Amniotic stem cell (primary cell): ENCODE results near the gene POU3F1.
A peak's percentile ranks its signal among the peaks of the same experiment; 100 is the strongest.
"Not testable (repeated sequence)": the region's sequence is repeated elsewhere in the genome, so short reads cannot be mapped to it uniquely, and the experiment has no call there.

Source experiments
- DNase-seq: peaks from one replicate; lab custom pipeline; 2025; lab: John Stamatoyannopoulos, UW

The POU3F1 gene

DNA sequence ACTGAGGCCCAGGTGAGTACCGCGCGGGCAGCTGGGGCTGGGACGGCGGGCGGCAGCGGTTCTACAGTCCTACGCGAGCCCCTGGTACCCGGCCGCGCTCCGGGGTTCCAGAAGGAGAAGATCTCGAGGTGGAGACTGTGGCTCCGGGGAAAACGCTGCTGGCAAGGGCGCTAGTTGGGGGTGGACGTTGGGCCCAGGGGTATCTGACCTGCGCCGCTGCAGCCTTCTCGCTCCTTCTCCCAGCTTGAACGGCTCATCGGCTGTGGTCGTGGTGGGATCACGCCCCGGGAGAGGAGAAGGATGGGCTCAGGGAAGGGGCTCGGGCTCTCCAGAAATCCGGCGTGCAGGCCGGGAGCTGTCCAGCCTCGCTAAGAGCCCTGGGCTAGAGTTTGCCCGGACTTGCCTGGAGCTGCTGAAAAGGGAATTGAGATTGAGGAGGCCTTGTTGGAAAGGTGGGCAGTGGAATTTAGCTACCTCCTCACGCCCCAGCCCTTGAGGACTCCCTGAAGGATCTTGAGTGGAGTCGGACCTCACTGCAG lies 1.1 kb upstream of the POU3F1 start:
- no peak for DNase-seq

DNA sequence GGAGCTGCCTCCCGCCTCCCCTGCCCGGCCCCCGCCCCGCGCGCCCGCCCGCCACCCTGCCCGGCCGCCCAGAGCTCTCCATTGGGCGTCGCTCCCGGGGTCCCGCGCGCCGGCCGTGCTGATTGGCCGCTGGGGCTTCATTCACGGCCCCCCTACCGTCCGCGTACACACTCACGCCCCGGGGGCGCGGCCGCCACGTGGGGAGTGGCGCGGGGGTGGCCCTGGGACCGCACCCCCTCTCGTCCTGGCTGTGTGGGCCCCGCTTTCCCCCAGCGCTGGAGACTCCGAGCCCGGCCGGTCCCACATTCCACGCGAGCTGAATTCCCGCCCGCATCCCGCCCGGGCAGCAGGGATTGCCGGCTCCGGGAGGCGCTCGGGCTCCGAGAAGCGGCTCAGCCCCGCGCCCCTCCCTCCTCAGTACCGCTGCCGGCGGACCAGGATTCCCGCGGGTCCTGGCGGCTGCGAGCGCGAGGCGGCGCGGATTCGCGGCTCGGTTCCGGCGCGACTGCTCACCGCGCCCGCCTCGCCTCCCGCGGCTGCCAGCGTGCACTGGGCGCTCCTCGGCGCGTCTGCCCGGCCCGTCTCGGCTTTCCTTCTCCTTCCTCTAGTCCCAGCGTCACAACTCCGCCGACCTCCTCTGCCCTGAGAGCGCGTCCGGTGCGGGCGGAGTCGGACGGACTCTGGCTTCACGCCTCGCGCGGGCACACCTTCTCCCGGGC lies 450 bp upstream of the POU3F1 start:
- peak; percentile 76 for DNase-seq

DNA sequence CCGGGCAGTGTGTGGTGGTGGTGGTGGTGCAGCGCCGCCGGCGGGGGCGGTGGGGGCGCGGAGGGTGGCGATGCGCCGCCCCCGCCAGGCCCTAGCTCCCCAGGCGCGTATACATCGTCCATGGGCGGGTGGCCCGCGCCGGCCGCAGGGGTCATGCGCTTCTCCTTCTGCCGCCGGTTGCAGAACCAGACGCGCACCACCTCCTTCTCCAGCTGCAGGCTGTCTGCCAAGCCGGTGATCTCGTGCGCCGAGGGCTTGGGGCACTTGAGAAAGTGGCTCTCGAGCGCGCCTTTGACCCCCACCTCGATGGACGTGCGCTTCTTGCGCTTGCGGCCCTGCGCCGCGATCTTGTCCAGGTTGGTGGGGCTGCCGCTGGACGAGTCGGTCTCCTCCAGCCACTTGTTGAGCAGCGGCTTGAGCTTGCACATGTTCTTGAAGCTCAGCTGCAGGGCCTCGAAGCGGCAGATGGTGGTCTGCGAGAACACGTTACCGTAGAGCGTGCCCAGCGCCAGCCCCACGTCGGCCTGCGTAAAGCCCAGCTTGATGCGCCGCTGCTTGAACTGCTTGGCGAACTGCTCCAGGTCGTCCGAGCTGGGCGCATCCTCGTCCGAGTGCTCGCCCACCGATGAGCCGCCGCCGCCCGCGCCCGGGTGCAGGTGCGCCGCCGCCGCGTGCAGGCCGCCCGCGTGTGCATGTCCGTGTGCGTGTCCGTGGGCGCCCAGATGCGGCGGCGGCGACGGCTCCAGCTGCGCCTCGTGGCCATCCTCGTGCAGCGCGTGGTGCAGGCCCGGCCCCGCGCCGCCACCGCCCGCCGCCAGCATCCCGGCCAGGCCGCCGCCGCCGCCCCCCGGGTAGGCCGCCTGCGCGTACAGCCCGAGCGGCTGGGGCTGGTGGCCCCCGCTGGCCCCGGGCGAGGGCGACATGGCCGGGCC lies 926 bp downstream of the POU3F1 start:
- DNase-seq, result no peak

DNA sequence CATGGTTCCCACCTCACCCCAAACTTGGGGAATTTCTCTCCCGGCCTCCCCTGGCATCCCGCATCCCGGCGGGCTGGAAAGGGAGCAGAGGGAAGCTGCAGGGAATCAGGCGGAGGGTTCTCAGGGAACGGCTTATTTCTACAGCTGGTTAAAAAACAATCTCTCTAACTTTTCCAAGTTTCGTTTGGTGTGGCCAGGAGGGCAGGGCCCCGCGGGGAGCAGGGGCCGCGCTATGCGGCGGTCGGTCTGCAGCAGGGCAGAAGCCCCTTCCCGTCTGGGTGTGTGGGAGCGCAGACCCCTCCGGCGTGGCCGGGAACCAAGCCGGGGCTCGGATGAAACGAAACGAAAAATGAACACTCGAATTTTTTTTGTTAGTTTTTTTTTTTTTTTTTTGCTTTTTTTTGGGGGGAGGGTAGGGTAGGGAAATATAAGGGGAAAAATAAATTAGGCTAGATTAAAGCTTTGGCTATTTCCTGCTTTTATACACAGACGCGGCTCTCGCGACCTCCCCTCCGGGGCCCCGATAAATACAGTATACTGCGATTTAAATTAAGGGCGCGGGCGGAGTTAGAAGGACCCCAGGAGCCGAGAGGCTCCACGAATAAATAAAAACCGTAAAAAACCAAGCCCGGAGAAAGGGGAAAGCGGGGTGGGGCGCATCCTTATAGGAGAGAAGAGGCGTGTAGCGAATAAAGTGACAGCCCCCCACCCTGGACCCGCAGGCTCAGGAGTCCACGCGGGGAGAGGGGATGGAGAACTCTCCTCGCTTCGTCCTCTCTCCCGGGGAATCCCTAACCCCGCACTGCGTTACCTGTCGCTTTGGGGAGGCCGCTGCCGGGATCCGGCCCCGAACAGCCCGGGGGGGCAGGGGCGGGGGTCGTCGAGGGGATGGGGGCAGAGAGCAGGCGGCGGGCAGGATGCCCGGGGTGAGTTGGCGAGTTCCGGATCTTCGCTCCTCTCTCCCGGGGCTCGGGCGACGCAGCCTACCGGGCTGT lies 2.1 kb downstream of the POU3F1 start:
- DNase-seq, result no peak

DNA sequence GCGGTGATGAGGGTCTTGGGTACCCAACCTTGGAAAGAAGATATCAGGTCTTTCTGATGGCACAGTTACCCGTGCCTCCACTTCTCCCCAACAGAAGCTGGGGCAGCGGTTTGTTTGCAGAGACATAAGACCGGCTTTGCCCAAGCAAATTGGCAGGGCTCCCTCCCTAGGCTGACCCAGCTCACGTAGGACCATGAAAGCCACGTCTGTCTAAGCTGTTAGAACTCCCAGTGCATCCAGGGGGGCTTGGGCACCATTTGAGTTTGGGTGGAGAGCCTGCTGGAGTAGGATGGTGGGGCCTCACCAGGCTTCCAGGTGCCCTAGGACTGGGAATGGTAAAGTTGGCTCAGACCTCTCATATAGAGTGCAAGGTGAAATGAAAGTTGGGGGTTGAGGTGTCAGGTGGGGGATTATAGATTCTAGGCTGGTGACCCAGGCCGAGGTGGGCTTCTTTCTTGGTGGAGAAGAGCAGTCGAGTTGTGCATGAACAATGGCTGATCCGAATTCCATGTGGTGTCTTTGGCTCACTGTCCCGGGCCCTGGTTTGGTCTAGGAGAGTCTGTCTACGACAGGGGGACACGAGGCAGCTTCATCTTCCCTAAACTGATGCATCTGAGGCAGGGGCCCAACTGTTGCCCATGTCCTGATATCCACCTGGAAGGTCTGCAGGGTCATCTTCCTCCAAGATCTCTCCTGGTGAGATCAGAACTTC lies 3.4 kb downstream of the POU3F1 start:
- no peak for DNase-seq

DNA sequence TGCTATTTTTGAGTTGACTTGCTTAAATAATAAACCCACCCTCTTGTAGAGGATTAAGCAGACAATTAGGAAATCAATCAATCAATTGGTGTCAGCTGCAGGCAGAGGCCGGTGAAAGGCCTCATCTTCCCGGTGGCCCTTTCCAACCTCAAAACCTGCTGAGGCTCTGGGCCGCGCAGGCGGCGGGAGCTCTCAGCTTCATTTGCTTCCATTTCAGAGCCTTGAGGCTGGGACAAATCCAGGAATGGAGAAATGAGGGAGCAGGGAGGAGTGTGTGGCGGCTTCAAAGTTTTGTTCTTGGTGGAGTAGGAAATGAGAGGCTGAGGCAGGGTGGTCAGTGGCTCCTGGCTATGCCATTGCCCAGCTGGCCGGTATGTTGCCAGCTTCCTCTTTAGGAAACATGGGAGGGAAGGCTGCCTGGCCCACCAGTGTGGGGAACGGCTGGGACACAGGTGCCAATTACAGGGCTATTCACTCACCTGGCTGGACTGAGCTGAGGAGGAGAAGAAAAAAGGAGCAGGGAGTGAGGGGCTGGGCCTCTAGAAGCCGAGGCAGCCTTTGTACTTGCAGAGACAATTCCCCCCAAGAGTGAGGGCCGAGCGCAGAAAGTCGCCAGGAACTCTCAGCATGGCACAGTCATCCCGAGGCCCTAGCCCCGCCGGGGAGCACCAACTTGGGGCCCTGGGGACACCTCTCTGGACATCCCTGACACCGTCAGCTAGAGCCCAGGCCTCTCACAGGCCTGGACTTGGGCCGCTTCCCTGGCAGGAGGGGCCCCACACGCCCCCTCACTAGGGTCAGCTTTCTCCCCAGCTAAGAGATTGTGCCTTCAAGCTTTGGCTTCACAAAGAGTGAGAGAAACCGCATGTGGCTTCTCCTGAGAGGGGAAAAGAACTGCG lies 4.4 kb downstream of the POU3F1 start:
- DNase-seq, result no peak

DNA sequence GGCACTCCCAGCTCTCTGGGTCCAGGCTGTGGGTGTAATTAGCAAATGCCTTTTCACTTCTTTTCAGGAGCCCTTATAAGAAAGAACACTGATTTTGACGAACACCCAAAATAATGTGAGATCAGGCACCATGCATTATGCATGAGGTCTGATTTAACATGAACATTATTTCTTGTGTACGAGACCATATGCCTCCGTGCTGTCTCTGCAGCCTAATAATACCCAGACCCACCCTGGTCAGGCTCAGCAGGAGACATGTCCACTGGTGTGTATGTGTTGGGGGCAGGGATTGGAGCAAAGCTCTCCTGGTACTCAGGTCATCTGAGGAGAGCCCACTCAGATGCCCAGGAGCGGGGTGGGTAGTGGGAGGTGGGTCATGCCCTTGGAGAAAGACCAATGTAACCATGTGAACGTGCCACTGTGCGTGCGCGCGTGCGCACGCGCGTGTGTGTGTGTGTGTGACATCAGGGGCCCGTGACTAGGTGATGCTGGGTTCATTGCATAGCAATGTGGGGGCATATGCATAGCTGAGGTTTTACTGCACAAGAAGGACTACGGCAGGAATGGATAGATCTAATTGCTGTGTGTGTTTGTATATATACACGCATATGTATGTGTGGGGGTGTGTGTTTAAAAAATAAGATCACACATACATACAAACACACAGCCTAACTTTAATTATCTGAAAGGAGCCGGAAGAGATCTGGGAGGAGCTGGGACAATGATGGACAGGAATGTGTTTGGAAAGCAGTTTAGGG lies 7.1 kb downstream of the POU3F1 start:
- DNase-seq, result no peak

DNA sequence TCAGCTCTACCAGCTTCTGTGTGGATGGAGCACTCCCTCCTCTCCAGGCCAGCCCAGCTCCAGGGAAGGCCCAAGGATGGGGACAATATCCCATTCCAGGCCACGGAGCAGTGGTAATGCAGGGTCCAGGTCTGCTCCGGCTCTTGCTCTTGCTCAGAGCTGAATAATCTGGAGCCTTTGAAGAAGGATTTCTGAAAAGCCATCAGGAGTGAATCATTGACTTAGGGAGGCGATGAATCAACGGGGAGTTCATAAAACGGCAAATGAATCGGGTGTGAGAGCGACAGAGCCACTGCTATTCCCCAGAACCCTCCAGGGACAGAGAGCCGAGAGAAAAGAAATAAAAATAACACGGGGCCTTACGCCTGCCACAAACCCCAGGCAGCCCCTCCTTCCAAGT lies 7.7 kb downstream of the POU3F1 start:
- DNase-seq, result no peak

DNA sequence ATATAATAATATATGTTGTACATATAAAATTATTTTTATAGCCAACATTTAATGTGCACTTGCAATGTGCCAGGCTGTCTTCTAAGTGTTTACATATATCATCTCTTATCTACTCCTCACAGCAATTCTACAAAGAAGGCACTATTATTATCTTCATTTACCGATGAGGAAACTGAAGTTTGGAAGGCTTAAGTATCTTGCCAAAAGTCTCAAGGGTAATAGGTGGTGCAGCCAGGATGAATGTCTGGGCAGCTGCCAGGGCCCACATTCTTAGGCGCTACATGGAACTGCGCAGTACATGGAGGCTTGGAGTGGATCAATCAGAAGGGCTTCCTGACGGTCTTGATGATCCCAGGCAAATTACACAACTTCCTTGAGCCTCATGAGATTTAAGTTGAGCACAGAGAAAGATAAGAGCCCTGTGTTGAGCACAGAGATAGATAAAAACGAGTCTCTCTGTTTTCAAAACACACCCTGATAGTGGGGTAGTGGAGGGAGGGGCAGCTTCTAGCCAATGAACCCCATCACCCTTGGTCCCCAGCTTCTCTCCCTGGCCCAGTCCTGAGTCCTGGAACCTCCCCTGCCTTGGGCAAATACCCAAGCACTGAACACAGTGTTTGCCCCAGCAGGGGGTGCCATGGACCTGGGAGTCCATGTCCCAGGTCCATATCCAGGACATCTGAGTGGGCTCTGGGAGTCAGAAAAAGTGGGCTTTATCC lies 9.2 kb downstream of the POU3F1 start:
- no peak for DNase-seq

DNA sequence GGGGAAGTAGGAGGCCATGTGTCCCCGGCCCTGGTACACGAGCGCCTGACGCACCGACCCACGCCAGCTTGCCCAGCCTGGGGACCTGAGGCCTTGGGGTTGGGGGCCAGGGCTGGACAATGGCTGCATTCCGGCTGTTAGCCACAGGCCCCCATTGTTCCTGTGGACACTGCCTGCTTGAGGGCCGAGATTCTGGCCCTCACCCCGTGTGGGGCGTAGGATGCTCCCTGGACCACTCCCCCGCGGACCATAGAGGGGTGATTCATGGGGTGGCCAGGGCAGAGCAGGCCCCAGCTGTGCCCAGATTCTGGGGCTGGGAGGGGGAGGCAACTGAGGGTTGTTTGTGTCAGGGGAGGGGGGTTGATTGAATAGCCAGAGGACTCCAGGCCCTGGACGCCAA lies 11.7 kb downstream of the POU3F1 start:
- DNase-seq, result no peak

DNA sequence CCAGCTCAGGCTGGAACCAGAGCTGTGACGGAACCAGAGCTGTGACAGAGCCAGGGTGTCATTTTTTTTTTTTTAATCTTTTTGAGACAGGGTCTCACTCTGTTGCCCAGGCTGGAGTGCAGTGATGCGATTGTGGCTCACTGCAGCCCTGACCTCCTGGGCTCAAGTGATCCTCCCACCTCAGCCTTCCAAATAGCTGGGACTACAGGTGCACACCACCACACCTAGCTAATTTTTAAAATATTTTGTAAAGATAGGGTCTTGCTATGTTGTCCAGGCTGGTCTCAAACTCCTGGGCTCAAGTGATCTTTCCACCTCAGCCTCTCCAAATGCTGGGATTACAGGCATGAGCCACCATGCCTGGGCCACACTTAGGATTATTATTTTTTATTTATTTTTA lies 13.6 kb downstream of the POU3F1 start:
- DNase-seq, result not testable (repeated sequence)

DNA sequence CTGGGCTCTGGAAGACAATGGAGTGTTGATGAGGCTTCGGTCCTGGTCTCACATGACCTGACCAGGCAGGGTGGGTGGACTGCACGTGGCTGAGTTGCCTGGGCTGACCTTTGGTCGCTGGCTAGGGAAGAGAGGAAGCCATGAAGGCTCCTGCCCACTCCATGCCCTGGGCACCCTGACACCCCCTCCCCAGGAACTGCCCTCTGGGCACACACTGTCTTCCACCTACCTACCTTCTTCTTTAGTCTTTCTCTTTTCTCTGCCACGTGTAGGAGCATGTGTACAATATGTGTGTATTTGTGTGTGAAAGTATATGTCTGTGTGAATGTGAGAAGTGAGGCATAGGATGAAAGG lies 15.1 kb downstream of the POU3F1 start:
- DNase-seq, result no peak

DNA sequence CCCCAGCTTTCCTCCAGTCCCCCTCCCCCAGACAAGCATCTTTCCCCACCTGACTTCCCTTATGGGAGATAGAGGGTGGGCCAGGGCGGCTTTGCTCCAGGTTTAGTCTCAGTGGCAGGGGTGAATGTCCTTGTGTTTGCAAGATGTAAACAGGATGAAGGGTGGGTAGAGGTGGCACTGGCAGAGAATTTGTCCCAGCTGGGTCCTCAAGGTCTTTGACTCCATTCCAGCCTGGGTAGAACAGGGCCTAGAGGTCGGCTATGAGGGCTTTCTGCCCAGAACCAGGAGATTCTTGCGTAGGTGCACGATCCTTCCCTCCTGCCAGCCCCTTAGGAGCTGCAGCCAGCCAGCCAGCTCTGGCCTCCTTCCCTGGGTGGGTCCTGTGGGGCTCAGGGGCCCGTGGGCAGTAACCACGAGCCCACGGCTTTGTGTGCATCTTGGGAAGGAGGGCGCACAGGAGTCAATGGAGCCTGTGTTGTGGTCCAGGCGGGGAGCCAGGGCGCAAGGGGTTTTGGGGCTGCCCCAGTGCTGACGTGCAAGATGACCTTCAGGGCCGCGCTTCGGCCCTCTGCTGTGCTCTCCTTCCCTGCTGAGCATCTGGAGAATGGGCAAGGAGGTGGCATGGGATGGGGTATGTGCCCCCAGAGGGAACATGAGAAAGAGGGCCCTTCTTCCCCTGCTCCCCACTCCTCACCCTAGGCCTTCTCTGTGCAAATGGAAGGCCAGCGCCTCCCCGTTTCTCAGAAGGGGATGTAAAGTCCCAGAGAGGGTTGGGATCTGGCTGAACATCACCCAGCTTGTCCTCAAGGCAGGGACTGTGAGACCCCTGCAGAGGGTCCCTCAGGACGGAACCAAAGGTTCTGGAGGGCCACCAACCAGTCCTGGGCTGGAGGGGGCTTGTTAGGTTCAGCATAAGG lies 15.7 kb downstream of the POU3F1 start:
- DNase-seq, result no peak

DNA sequence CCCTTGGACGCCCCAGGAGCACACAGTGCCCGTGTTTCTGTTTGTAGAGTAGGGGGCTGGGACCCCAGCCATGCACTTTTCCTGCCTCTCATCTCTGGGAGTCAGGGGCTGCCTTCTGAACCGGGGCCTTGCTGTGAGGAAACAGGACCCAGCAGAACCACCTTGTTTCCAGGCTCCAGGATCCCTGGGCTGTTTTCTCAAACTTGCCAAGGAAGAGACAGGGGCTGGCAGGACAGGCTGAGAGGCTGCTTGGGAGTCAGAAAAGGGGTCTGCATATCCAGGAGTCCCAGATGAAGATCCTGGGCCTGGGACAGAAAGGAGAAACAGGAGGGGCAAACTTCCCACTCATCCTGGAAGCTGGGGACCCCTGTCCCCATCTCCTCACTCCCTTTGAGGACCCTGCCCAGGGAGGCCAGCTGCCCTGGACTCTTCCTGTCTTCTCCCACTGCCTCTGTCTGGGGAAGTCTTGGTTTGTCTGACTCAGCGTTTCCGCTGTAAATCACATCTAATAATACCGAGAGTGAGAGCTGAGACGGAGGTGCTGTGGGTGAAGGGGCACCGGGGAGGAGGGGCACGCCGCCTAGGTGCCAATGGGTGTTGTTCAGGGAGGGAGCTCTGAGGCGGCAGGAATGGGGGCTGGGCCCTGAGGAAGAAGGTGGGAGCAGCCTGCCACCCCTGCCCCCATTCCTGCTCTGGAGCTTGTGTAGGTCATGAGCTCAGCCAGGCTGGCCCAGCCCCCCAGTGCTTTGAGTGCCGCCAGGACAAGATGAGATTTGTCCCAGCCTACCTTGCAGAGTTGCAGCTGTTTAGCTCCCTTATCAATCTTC lies 16.7 kb downstream of the POU3F1 start:
- no peak for DNase-seq

DNA sequence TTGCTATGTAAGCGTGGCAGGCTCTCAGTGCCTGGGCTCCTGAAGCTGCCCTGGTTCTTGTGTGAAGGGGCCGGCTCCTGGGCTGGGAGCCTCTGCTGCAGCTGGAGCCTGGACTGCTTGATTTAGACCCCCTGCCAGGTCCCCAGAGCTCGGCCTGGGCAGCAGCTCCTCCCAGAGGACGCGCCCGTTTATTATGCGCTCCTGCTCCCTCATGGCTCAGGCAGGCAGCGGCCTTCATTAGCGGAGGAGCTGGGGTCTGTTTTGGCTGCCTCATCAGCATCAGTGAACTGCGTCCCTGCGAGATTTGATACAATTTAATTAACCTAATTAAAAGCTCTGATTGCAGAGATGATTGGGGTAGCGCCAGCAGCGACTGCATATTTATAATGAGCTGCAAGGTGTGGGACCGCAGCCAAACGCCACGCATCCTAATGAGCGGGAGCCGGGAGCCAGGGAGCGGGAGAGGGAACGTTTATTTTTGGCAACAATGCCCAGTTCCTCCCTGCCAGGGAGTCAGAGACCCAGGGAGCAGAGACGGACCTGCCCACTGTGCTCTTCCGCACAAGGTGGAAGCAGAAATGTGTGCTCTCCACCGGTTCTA lies 17.4 kb downstream of the POU3F1 start:
- DNase-seq, result no peak

DNA sequence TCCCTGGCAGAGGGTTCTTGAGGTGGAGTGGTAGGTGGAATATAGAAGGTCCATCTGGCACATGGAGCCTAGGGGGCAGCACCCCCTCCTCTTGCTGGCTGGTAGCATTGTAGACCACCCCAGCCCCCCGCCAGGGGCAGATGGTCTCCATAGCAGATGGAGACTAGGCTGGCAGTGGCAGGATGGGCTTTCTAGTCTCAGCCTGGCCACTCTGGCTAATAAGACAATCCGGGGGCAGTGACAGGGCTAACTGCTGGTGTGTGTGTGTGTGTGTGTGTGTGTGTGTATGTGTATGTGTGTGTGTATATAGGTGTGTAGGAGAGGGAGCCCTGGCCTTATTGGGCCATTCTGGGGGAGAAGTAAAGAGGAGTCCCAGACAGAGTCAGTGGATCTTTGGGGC lies 17.9 kb downstream of the POU3F1 start:
- no peak for DNase-seq
